HG02588 (cell line): Measurements from ENCODE around the gene MDFI.

Experiments used
- ATAC-seq: cut with Tn5 transposase; IDR thresholded peaks from one replicate; pipeline ENCODE4 v1.9.1; 2021; ENCODE audit warnings: mild to moderate bottlenecking, moderate library complexity; ENCODE audit not compliant: unreplicated experiment

MDFI gene

GRCh38 chr6:41700463-41701347 is 62.4 kb downstream of the MDFI start:
- ATAC-seq, result no peak

GRCh38 chr6:41702089-41702745 is 63.9 kb downstream of the MDFI start:
- no peak for ATAC-seq

- ATAC-seq, result no peak
Measured at GRCh38 chr6:41702771-41703494, 64.7 kb downstream of the MDFI start.
